Raji (cell line): Measurements from ENCODE around the gene GFY.

Experiments used
- POLR2A ChIP-seq: IDR thresholded peaks from 2 replicates; pipeline ENCODE4 v1.6.1; 2011; ENCODE audit warnings: low read depth, low read length, control low read depth; ENCODE audit not compliant: insufficient read depth

The GFY gene

GRCh38 chr19:49443366-49444099, 18.3 kb downstream of the GFY start:
- TF ChIP-seq POLR2A, result peak; percentile 58; the same call in 1 of the 2 replicates

- TF ChIP-seq POLR2A, result no peak
Observed at GRCh38 chr19:49445997-49446396, 20.8 kb downstream of the GFY start.

- no peak for TF ChIP-seq POLR2A
Observed at GRCh38 chr19:49447485-49448431, 22.6 kb downstream of the GFY start.

GRCh38 chr19:49448432-49448786, 23.2 kb downstream of the GFY start:
- TF ChIP-seq POLR2A, result no peak

GRCh38 chr19:49450405-49450804, 25.2 kb downstream of the GFY start:
- TF ChIP-seq POLR2A, result no peak

- TF ChIP-seq POLR2A, result peak; percentile 96
Observed at GRCh38 chr19:49451430-49452181, 26.4 kb downstream of the GFY start, which contains the start of gene PIH1D1. Gene PIH1D1, minus strand, starts transcription at chr19:49451814. Its CDS starts 240 bp downstream, at chr19:49451574.

GRCh38 chr19:49453013-49453756, 28.0 kb downstream of the GFY start, which contains the start of gene ALDH16A1:
Gene ALDH16A1, plus strand, starts transcription at chr19:49453225. Its CDS starts 107 bp downstream, at chr19:49453332.
- peak; percentile 91 for TF ChIP-seq POLR2A

- TF ChIP-seq POLR2A, result no peak
Observed at GRCh38 chr19:49453757-49454240, 28.6 kb downstream of the GFY start.

GRCh38 chr19:49455773-49456172, 30.6 kb downstream of the GFY start:
- no peak for TF ChIP-seq POLR2A

- TF ChIP-seq POLR2A, result no peak
Observed at GRCh38 chr19:49456326-49456725, 31.1 kb downstream of the GFY start.

GRCh38 chr19:49458567-49458903, 33.3 kb downstream of the GFY start:
- no peak for TF ChIP-seq POLR2A

- no peak for TF ChIP-seq POLR2A
Observed at GRCh38 chr19:49459388-49459787, 34.2 kb downstream of the GFY start.

- TF ChIP-seq POLR2A, result no peak
Observed at GRCh38 chr19:49461656-49462055, 36.5 kb downstream of the GFY start.

GRCh38 chr19:49462492-49462891, 37.3 kb downstream of the GFY start:
- no peak for TF ChIP-seq POLR2A

GRCh38 chr19:49463960-49464740, 39.0 kb downstream of the GFY start:
- no peak for TF ChIP-seq POLR2A
